ENCODE data around the gene RAB24.
A peak's percentile ranks its signal among the peaks of the same experiment; 100 is the strongest.
"Not testable (repeated sequence)": the region's sequence is repeated elsewhere in the genome, so short reads cannot be mapped to it uniquely, and the experiment has no call there.

RAB24 gene

GRCh38 chr5:177295924-177296323, 7.6 kb downstream of the RAB24 start:
- DNase-seq (ENCODE audit: low spot score) = no peak

- DNase-seq (ENCODE audit: low spot score) = no peak
Observed at GRCh38 chr5:177294632-177295031, 8.9 kb downstream of the RAB24 start.

- no peak for DNase-seq (ENCODE audit: low spot score)
Observed at GRCh38 chr5:177293819-177294581, 9.5 kb downstream of the RAB24 start.

- no peak for DNase-seq (ENCODE audit: low spot score)
Observed at GRCh38 chr5:177291735-177292134, 11.8 kb downstream of the RAB24 start.

- DNase-seq (ENCODE audit: low spot score) = peak; percentile 53
Observed at GRCh38 chr5:177290816-177291596, 12.5 kb downstream of the RAB24 start.

- DNase-seq (ENCODE audit: low spot score) = no peak
Observed at GRCh38 chr5:177288191-177288590, 15.3 kb downstream of the RAB24 start.

- DNase-seq (ENCODE audit: low spot score) = no peak
Observed at GRCh38 chr5:177276886-177277285, 26.6 kb downstream of the RAB24 start.

GRCh38 chr5:177275883-177276282, 27.6 kb downstream of the RAB24 start:
- no peak for DNase-seq (ENCODE audit: low spot score)

GRCh38 chr5:177271113-177271512, 32.4 kb downstream of the RAB24 start:
- DNase-seq (ENCODE audit: low spot score) = no peak

- no peak for DNase-seq (ENCODE audit: low spot score)
Observed at GRCh38 chr5:177270653-177271052, 32.9 kb downstream of the RAB24 start.

- DNase-seq (ENCODE audit: low spot score) = no peak
Observed at GRCh38 chr5:177269976-177270375, 33.5 kb downstream of the RAB24 start.

GRCh38 chr5:177269232-177269895, 34.2 kb downstream of the RAB24 start:
- DNase-seq (ENCODE audit: low spot score) = no peak

GRCh38 chr5:177265395-177265794, 38.1 kb downstream of the RAB24 start:
- no peak for DNase-seq (ENCODE audit: low spot score)

GRCh38 chr5:177264178-177264577, 39.3 kb downstream of the RAB24 start:
- DNase-seq (ENCODE audit: low spot score) = no peak

GRCh38 chr5:177261510-177261909, 42.0 kb downstream of the RAB24 start:
- DNase-seq (ENCODE audit: low spot score) = no peak

- DNase-seq (ENCODE audit: low spot score) = no peak
Observed at GRCh38 chr5:177260961-177261360, 42.6 kb downstream of the RAB24 start.

- not testable (repeated sequence) for DNase-seq (ENCODE audit: low spot score)
Observed at GRCh38 chr5:177258711-177259110, 44.8 kb downstream of the RAB24 start.

GRCh38 chr5:177256296-177256695, 47.2 kb downstream of the RAB24 start:
- no peak for DNase-seq (ENCODE audit: low spot score)

- no peak for DNase-seq (ENCODE audit: low spot score)
Observed at GRCh38 chr5:177253252-177253651, 50.3 kb downstream of the RAB24 start.
